K562 (cell line): ENCODE results near the gene ZBTB44. TPM values are rescaled to one million over a fixed set of nuclear protein-coding genes. Genes with fewer than 3 reads are reported as not detected.

Experiments used
- ATAC-seq: fragments of 200-7000 bp; cut with Tn5 transposase; 3 replicates; pipeline ENCODE4 v1.9.1; 2020; ENCODE audit warnings: moderate library complexity
- BruUV-seq: library from RNA; stranded (reverse); fragments of 400-500 nt; replicated peaks from 2 replicates; lab custom pipeline; 2021; lab: Mats Ljungman, UMichigan
- CTCF ChIA-PET: fragments of 300-600 bp; formaldehyde crosslinking; extraction: SDS; loops from one replicate; lab custom pipeline; 2021; ENCODE audit warnings: low intra/inter-chr PET ratio; lab: Yijun Ruan, JAX
- POLR2A ChIA-PET: fragments of 300-600, 350-650 bp; sonication (Branson Sonifier 250); formaldehyde crosslinking; extraction: SDS; loops from one replicate; lab custom pipeline; 2021; ENCODE audit warnings: antibody characterized with exemption, inconsistent platforms; lab: Yijun Ruan, JAX
- DNase-seq, 4 experiments: peaks; one replicate each; pipeline versions ENCODE4 v3.0.0 to v3.0.0-alpha.2; 2011 to 2018; ENCODE audit warnings: low spot score in 3 of 4, mixed read lengths in 3 of 4; ENCODE audit errors: extremely low read depth in 1 of 4
- FAIRE-seq: peaks from 2 replicates; lab custom pipeline; 2011; peaks lifted over from hg19 to GRCh38; lab: Jason Lieb, UNC
- H2AFZ ChIP-seq: 2 replicates; pipeline ENCODE4 v1.6.0; 2011; ENCODE audit warnings: low read depth, low read length, control low read depth, inconsistent platforms
- H3K27ac ChIP-seq: fragments of 200-600 bp; 3 replicates; pipeline ENCODE4 v1.8.0; 2011; ENCODE audit warnings: low read depth, mild to moderate bottlenecking, control low read depth, inconsistent platforms, low read length, moderate library complexity, mixed read lengths; ENCODE audit errors: extremely low read depth
- H3K27me3 ChIP-seq, 2 experiments: fragments of 300-600 bp in 1 of 2; 2 replicates in 1 of 2; 3 replicates in 1 of 2; pipeline versions ENCODE4 v1.6.0 to v1.8.0; 2011; ENCODE audit warnings: inconsistent platforms in 2 of 2, low read length in 2 of 2, mild to moderate bottlenecking in 1 of 2, mixed read lengths in 1 of 2, moderate library complexity in 1 of 2; ENCODE audit not compliant: control insufficient read depth in 2 of 2, insufficient read depth in 2 of 2
- H3K36me3 ChIP-seq: fragments of 300-600 bp; 3 replicates; pipeline ENCODE4 v1.8.0; 2011; ENCODE audit warnings: mild to moderate bottlenecking, low read length, inconsistent platforms; ENCODE audit not compliant: control insufficient read depth, insufficient read depth
- H3K4me1 ChIP-seq, 2 experiments: fragments of 200-600 bp in 1 of 2; replicated peaks in 1 of 2; 2 replicates in 1 of 2; 3 replicates in 1 of 2; pipeline versions ENCODE4 v1.5.1 to v1.8.0; 2011; ENCODE audit warnings: inconsistent platforms in 2 of 2, low read length in 2 of 2, mild to moderate bottlenecking in 1 of 2, mixed read lengths in 1 of 2, moderate library complexity in 1 of 2; ENCODE audit not compliant: control insufficient read depth in 2 of 2, insufficient read depth in 2 of 2
- H3K4me2 ChIP-seq: 2 replicates; pipeline ENCODE4 v1.6.1; 2011; ENCODE audit warnings: low read length, control low read depth, inconsistent platforms, mixed read lengths; ENCODE audit not compliant: insufficient read depth
- H3K4me3 ChIP-seq: fragments of 200-600 bp; sonication (generic), shearing (Covaris generic); 2 replicates; pipeline ENCODE4 v1.5.1; 2016; ENCODE audit warnings: control low read depth, inconsistent platforms
- H3K79me2 ChIP-seq: fragments of 200-600 bp; 3 replicates; pipeline ENCODE4 v1.8.0; 2011; ENCODE audit warnings: low read length, inconsistent platforms; ENCODE audit not compliant: control insufficient read depth, insufficient read depth
- H3K9ac ChIP-seq, 2 experiments: 2 replicates each; pipeline versions ENCODE4 v1.6.0 to v1.6.1; 2011; ENCODE audit warnings: low read depth in 2 of 2, low read length in 2 of 2, control low read depth in 1 of 2, inconsistent platforms in 1 of 2, mild to moderate bottlenecking in 1 of 2, mixed read lengths in 1 of 2; ENCODE audit not compliant: insufficient read depth in 1 of 2
- H3K9me1 ChIP-seq: one replicate; pipeline ENCODE4 v1.6.0; 2011; ENCODE audit warnings: inconsistent platforms, mild to moderate bottlenecking, low read length, moderate library complexity; ENCODE audit not compliant: control insufficient read depth, insufficient read depth
- H3K9me3 ChIP-seq: replicated peaks from 2 replicates; pipeline ENCODE4 v1.5.1; 2011; ENCODE audit warnings: low read depth, low read length, inconsistent platforms; ENCODE audit not compliant: control insufficient read depth, insufficient read depth
- H4K20me1 ChIP-seq: replicated peaks from 2 replicates; pipeline ENCODE4 v1.6.1; 2011; ENCODE audit warnings: low read length, inconsistent platforms, mixed read lengths; ENCODE audit not compliant: control insufficient read depth, insufficient read depth
- ARNT ChIP-seq, 2 experiments: fragments of 450-650 bp; IDR thresholded peaks; 2 replicates each; pipeline ENCODE4 v1.6.1; 2016; ENCODE audit warnings: mild to moderate bottlenecking in 1 of 2
- BRF1 ChIP-seq: IDR thresholded peaks from 3 replicates; pipeline ENCODE4 v1.6.1; 2011; ENCODE audit warnings: borderline replicate concordance, mild to moderate bottlenecking; ENCODE audit not compliant: insufficient read length; ENCODE audit errors: extremely low read depth
- FOXJ2 ChIP-seq: fragments of 200-800 bp; sonication (Bioruptor generic); IDR thresholded peaks from 2 replicates; pipeline ENCODE4 v1.6.1; 2016; ENCODE audit warnings: missing genetic modification characterization, missing compliant biosample characterization
- NFRKB ChIP-seq: fragments of 450-650 bp; IDR thresholded peaks from 2 replicates; pipeline ENCODE4 v1.6.1; 2016; ENCODE audit warnings: low read depth
- SAFB2 ChIP-seq: fragments of 200-400 bp; formaldehyde crosslinking; IDR thresholded peaks from 2 replicates; pipeline ENCODE4 v1.6.1; 2018; ENCODE audit warnings: borderline replicate concordance, low read length, low read depth, moderate library complexity; ENCODE audit not compliant: severe bottlenecking
- WGBS: fragments of 100-300 bp; shearing (Covaris generic); methylation state at CpG from one replicate; pipeline ENCODE4 v1.1.6; 2016; ENCODE audit warnings: low coverage, mixed read lengths; ENCODE audit not compliant: insufficient coverage; ENCODE audit errors: missing lambda C conversion rate; 5-methylcytosine and 5-hydroxymethylcytosine counted together
- in situ Hi-C: fragments of 300-500 bp; cut with MboI; formaldehyde crosslinking; loops from 4 replicates; pipeline ENCODE4 v1.15.0; 2018; ENCODE audit warnings: inconsistent platforms, mixed read lengths
- intact Hi-C: fragments of 100-400 bp; cut with micrococcal nuclease; formaldehyde crosslinking; loops from 2 replicates; pipeline ENCODE4 v1.14.2; 2022
- polyA plus RNA-seq, 8 experiments: library from polyadenylated mRNA; depleted of rRNA in 4 of 8; stranded (reverse) in 5 of 8; unstranded in 3 of 8; fragments of >200 nt; fragmentation: Nextera tagmentation in 2 of 8; fragmentation: Illumina TruSeq in 1 of 8; extraction: Ambion mirVana in 2 of 8; extraction: Trizol in 1 of 8; gene quantifications; 2 replicates each; pipeline versions ENCODE4 v1.2.1 to v1.2.3, GENCODE V29; 2011 to 2014; ENCODE audit warnings: inconsistent platforms in 1 of 8, missing spikeins in 1 of 8
- total RNA-seq, 7 experiments: library from RNA; depleted of rRNA in 6 of 7; stranded (reverse); fragments of >200 nt in 6 of 7; fragmentation: Illumina TruSeq in 2 of 7; extraction: Trizol in 2 of 7; gene quantifications; 2 replicates each; pipeline versions ENCODE4 v1.2.1 to v1.2.3, GENCODE V29; 2011 to 2021; ENCODE audit warnings: low replicate concordance in 1 of 7
- TF ChIP-seq, protein P1 (sequence below): sonication (generic); formaldehyde crosslinking; IDR thresholded peaks from 2 replicates; pipeline ENCODE4 v1.8.1; 2022; ENCODE audit warnings: missing genetic modification reagents
- TF ChIP-seq, protein P2 (sequence below), 2 experiments: fragments of 450-650 bp in 1 of 2; sonication (generic) in 1 of 2; formaldehyde crosslinking in 1 of 2; IDR thresholded peaks; 2 replicates each; pipeline versions ENCODE4 v1.7.1 to v1.9.0; 2016 to 2022; ENCODE audit warnings: inconsistent platforms in 1 of 2, mild to moderate bottlenecking in 1 of 2, missing genetic modification reagents in 1 of 2

Gene ZBTB44
- total and polyA plus RNA-seq, 9 of the 15 experiments (the other 6 are each of a cell fraction or from before 2014, with no cell fraction given): 4.7 to 27.1 (median 17.3) TPM

- Histone ChIP-seq H3K27ac (no peak overlapping the region), H3K4me1 (peaks cover 0 to 19% of the 10 kb centered on the region in 2 experiments; a peak in 1 of 5 replicates), H3K9ac (no peak overlapping the region), H3K36me3 (no peaks in the 10 kb centered on the region), H4K20me1 (peaks cover 11% of the 10 kb centered on the region; the same call in 1 of the 2 replicates), H3K27me3 (peaks cover 31 to 78% of the 10 kb centered on the region in 2 experiments; a peak in 4 of 5 replicates), H2AFZ (no peak overlapping the region), H3K4me2 (no peak overlapping the region), H3K9me1 (no peaks in the 10 kb centered on the region), H3K4me3 (no peak overlapping the region), H3K79me2 (no peaks in the 10 kb centered on the region), H3K9me3 (no peaks in the 10 kb centered on the region)
- POLR2A ChIA-PET: interaction anchor here (0.7 kb wide), 1 partner anchor 335 kb away, joined by 3 read pairs; no protein-coding TSS in a partner anchor
- BruUV-seq: no TSS peak
- 14% methylated on average over 36 of the region's 53 CpGs for WGBS
- ATAC-seq (no peak), DNase-seq (peak in 1 of 4 experiments; percentile 1), FAIRE-seq (no peak)
- in situ Hi-C loops: no loop called here
- CTCF ChIA-PET: no interaction called here
- intact Hi-C loops: no loop called here
- TF ChIP-seq FOXJ2: no peak
- TF ChIP-seq BRF1: no peak
- no peak for TF ChIP-seq ARNT (IDR thresholded peaks at IDR 0.05)
- TF ChIP-seq, protein P1, sequence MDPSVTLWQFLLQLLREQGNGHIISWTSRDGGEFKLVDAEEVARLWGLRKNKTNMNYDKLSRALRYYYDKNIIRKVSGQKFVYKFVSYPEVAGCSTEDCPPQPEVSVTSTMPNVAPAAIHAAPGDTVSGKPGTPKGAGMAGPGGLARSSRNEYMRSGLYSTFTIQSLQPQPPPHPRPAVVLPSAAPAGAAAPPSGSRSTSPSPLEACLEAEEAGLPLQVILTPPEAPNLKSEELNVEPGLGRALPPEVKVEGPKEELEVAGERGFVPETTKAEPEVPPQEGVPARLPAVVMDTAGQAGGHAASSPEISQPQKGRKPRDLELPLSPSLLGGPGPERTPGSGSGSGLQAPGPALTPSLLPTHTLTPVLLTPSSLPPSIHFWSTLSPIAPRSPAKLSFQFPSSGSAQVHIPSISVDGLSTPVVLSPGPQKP (CRISPR knock-in tag): no peak
- no peak for TF ChIP-seq SAFB2
- TF ChIP-seq NFRKB: no peak
- TF ChIP-seq, protein P2, sequence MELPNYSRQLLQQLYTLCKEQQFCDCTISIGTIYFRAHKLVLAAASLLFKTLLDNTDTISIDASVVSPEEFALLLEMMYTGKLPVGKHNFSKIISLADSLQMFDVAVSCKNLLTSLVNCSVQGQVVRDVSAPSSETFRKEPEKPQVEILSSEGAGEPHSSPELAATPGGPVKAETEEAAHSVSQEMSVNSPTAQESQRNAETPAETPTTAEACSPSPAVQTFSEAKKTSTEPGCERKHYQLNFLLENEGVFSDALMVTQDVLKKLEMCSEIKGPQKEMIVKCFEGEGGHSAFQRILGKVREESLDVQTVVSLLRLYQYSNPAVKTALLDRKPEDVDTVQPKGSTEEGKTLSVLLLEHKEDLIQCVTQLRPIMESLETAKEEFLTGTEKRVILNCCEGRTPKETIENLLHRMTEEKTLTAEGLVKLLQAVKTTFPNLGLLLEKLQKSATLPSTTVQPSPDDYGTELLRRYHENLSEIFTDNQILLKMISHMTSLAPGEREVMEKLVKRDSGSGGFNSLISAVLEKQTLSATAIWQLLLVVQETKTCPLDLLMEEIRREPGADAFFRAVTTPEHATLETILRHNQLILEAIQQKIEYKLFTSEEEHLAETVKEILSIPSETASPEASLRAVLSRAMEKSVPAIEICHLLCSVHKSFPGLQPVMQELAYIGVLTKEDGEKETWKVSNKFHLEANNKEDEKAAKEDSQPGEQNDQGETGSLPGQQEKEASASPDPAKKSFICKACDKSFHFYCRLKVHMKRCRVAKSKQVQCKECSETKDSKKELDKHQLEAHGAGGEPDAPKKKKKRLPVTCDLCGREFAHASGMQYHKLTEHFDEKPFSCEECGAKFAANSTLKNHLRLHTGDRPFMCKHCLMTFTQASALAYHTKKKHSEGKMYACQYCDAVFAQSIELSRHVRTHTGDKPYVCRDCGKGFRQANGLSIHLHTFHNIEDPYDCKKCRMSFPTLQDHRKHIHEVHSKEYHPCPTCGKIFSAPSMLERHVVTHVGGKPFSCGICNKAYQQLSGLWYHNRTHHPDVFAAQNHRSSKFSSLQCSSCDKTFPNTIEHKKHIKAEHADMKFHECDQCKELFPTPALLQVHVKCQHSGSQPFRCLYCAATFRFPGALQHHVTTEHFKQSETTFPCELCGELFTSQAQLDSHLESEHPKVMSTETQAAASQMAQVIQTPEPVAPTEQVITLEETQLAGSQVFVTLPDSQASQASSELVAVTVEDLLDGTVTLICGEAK (IDR thresholded peaks at IDR 0.05): no peak
- TF ChIP-seq, protein P2 (CRISPR knock-in tag; IDR thresholded peaks at IDR 0.05): no peak
Measured at GRCh38 chr11:130209128-130209932, 105.4 kb downstream of the ZBTB44 start.
